ENCODE measurements around the gene PLCG1.

PLCG1 gene

GRCh38 chr20:41182296-41183212 lies 45.2 kb downstream of the PLCG1 start:
- DNase-seq, result no peak

DNA sequence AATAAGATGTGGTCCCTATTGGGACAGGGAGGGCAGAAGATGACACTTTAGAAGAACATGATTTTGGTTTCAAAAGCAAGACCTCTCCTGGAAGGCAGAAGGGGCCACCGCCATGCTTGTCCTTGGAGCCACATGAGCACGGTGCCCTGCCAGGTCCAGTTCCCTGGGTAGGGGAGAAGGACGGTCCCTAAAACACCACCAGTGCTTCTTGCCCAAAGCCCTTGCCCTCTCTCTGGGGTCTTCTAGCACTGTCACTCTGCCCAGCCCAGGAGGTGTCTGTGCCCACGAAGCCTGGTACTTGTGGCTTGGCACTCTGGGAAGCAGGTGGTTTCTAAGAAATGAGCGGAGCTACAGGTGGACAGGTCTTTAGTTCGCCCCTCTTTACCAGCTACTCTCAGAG lies 46.0 kb downstream of the PLCG1 start:
- DNase-seq, result no peak

- DNase-seq, result no peak
Observed at GRCh38 chr20:41183831-41184230, 46.5 kb downstream of the PLCG1 start.

DNA sequence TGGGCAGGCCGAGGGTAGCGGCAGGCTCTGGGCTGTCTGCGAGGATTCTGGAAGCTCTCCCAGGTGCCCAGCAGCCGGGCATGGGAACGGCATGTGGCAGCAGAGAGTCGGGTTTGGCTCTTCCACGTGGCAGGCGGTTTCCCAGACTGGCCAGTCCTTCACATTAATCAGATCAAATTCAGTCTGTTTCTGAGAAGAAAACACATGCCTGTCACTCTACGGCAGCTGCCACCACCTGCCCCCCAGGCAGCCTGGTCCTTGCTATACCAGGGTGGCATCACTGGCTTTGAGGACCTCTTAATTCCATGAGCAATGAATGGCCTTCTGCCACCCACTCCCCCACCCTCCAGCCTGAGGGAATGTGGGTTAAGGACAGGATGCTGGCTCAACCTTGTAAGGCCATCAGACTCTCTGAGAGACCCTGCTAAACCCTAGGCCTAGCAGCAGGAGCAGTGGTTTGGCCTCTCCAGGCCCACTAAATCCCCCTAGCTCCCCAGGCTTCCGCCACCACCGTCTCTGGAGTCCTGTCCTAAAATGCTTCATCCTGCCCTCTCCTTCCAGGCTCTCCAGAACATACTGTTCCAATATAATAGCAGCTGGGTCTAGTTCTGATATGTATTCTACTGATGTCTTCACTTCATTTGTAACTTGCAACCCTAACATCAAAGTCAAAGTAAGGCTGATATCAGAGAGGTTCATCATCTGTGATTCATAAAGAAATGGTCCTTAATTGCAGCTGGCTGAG lies 47.8 kb downstream of the PLCG1 start:
- DNase-seq, result no peak

GRCh38 chr20:41187668-41188067 lies 50.3 kb downstream of the PLCG1 start:
- DNase-seq, result no peak

GRCh38 chr20:41191562-41192500 lies 54.5 kb downstream of the PLCG1 start:
- no peak for DNase-seq

GRCh38 chr20:41192575-41192974 lies 55.2 kb downstream of the PLCG1 start:
- no peak for DNase-seq

DNA sequence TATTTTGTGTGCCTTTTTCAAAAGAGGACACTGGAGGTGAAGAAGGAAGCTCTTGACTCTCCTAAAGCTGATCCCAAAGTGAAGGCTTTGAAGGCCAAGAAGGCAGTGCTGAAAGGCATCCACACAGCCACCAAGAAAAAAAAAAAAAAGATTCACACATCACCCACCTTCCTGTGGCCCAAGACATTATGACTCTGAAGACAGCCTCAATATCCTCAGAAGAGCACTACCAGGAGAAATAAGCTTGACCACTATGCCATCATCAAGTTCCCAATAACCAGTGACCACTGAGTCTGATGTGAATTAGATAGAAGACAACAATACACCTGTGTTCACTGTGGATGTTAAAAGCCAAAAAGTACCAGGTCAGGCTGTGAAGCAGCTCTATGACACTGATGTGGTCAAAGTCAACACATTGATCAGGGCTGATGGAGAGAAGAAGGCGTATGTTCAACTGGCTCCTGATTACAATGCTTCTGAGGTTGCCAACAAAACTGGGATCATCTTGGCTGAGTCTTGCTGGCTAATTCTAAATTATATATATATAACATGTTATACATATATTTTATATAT lies 59.4 kb downstream of the PLCG1 start:
- no peak for DNase-seq

DNA sequence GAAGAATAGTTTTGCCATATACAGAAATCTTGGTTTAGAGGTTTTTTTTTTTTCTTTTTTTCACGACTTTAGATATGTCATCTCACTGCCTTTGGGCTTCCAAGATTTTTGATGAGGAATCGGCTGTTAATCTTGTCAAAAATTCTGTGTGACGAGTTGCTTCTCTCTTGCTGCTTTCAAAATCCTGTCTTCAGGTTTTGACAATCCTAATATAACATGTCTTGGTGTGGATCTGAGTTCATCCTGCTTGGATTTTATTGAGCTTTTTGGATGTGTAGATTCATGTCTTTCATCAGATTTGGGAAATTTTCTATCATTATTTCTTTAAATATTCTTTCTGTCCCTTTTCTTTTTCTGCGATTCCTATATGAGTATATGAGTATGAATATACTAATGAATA lies 61.1 kb downstream of the PLCG1 start:
- no peak for DNase-seq

GRCh38 chr20:41200446-41201202 lies 63.3 kb downstream of the PLCG1 start:
- no peak for DNase-seq

- no peak for DNase-seq
Observed at GRCh38 chr20:41201760-41202159, 64.4 kb downstream of the PLCG1 start.

GRCh38 chr20:41202426-41202825 lies 65.1 kb downstream of the PLCG1 start:
- DNase-seq, result no peak

DNA sequence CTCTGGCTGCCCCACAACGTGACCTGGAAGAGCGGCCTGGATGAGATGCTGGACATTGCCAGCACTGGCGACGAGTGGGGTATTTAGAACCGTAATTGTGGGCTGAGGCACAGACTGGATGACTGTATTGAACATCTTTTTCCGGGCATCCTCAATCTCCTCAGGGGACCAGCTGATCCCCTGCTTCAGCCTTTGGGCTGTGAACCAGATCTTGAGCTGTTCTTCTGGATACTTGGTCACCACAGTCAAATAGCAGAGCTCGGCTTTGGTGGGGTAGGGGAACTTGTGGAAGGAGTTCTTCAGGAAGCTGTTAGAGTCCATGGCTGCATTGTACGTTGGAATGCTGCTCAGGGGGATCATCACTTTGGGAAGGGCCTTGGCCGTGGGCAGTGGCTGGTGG lies 66.3 kb downstream of the PLCG1 start:
- DNase-seq, result no peak

- DNase-seq, result no peak
Observed at GRCh38 chr20:41204304-41205265, 67.2 kb downstream of the PLCG1 start.

GRCh38 chr20:41205313-41205712 lies 68.0 kb downstream of the PLCG1 start:
- DNase-seq, result no peak

DNA sequence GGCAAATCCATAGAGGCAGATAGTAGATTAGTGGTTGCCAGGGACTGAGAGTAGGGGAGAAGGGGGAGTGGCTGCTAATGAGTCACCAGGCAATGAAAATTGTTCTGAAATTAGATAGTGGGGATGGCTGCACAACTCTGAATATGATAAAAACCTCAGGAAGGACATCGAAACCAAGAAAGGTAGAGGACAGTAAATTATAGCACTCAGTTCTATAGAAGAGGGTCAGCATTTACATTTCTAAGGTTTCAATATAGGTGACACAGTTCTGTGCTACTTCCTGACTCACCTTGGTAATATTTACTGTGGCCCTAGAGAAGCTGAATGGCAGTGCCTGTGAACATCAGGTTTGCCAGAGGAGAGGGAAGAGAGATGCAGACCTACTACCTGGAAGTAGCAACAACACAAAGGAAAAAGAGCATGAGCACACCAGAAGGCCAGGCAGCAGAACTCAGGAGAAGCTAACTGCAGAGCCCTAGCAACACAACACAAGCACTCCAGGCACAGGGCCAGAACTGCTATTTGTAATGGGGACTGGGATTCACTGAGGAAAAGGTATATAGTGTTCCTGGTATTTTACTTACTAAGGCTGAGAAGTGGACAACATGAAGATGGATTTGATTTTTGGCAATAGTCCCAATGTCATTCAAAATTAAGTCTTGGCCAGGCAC lies 75.9 kb downstream of the PLCG1 start:
- DNase-seq, result no peak

- no peak for DNase-seq
Observed at GRCh38 chr20:41214202-41214601, 76.9 kb downstream of the PLCG1 start.

- no peak for DNase-seq
Observed at GRCh38 chr20:41214666-41215065, 77.3 kb downstream of the PLCG1 start.

DNA sequence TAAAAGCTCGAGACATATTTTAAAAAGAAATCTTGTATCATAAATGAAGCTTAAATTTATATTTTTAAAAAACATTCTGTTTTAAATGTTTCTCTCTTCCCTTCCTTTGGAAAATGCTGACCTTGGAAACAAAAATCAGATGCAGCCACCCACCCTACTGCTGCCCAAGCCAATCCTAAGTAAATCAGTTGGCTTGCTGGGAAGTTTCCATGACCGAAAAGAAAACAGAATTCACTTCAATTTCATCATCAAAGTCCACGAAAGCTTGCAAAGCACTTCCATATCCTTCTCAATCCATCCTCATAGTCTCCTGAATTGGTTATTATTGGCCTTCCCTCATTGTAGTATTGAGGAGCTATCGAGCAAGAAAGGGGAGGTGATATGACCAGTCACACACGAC lies 80.1 kb downstream of the PLCG1 start:
- no peak for DNase-seq

GRCh38 chr20:41218466-41218865 lies 81.1 kb downstream of the PLCG1 start:
- DNase-seq, result no peak
